ENCODE results near the gene CLDN9. TPM values are rescaled to one million over a fixed set of nuclear protein-coding genes. Genes with fewer than 3 reads are reported as not detected.

The CLDN9 gene
- total and polyA plus RNA-seq, 9 of the 15 experiments (the other 6 are each of a cell fraction or from before 2014, with no cell fraction given): 0.12 to 0.44 (median 0.22) TPM; not detected in 4

GRCh38 chr16:3023669-3024478, 11.2 kb downstream of the CLDN9 start, which contains the start of the genes HCFC1R1 and THOC6 (continued):
- no peak for TF ChIP-seq CHAMP1 (IDR thresholded peaks at IDR 0.05)
- peak; percentile 63; the same call in 1 of the 2 replicates for TF ChIP-seq MTA3 (IDR thresholded peaks at IDR 0.05; ENCODE audit: borderline replicate concordance)
- TF ChIP-seq CGGBP1 (CRISPR knock-in tag; IDR thresholded peaks at IDR 0.05): no peak
- TF ChIP-seq BCL6 (CRISPR knock-in tag; IDR thresholded peaks at IDR 0.05): no peak
- no peak for TF ChIP-seq TEAD2 (tag; IDR thresholded peaks at IDR 0.05)
- peak; percentile 21; the same call in 1 of the 2 replicates for TF ChIP-seq TCF3 (CRISPR knock-in tag; IDR thresholded peaks at IDR 0.05)
- TF ChIP-seq ZNF140 (CRISPR knock-in tag; IDR thresholded peaks at IDR 0.05): no peak
- TF ChIP-seq GABPA (tag; conservative IDR thresholded peaks at IDR 0.05; ENCODE audit: low read depth): peak; percentile 83
- TF ChIP-seq ERF (CRISPR knock-in tag; IDR thresholded peaks at IDR 0.05): peak; percentile 24; the same call in 1 of the 2 replicates
- TF ChIP-seq SMARCA5 (IDR thresholded peaks at IDR 0.05): no peak
- peak; percentile 97 for TF ChIP-seq MYC (IDR thresholded peaks at IDR 0.05; ENCODE audit: low read depth, low read length)
- TF ChIP-seq MYC (CRISPR knock-in tag; IDR thresholded peaks at IDR 0.05; ENCODE audit: borderline replicate concordance, low read depth): peak; percentile 85; the same call in 1 of the 2 replicates
- TF ChIP-seq, protein P1, sequence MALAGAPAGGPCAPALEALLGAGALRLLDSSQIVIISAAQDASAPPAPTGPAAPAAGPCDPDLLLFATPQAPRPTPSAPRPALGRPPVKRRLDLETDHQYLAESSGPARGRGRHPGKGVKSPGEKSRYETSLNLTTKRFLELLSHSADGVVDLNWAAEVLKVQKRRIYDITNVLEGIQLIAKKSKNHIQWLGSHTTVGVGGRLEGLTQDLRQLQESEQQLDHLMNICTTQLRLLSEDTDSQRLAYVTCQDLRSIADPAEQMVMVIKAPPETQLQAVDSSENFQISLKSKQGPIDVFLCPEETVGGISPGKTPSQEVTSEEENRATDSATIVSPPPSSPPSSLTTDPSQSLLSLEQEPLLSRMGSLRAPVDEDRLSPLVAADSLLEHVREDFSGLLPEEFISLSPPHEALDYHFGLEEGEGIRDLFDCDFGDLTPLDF (CRISPR knock-in tag; IDR thresholded peaks at IDR 0.05): peak; percentile 52; the same call in 1 of the 2 replicates
- TF ChIP-seq MCM2 (IDR thresholded peaks at IDR 0.05; ENCODE audit: low read depth): no peak
- peak; percentile 90 for TF ChIP-seq CREB1 (IDR thresholded peaks at IDR 0.05)
- peak; percentile 93 for TF ChIP-seq CREB1 (CRISPR knock-in tag; IDR thresholded peaks at IDR 0.05)
- no peak for TF ChIP-seq COPS2 (conservative IDR thresholded peaks at IDR 0.05)
- TF ChIP-seq ZFP91 (CRISPR knock-in tag; IDR thresholded peaks at IDR 0.05): no peak
- TF ChIP-seq ZNF212 (CRISPR knock-in tag; IDR thresholded peaks at IDR 0.05): no peak
- TF ChIP-seq TFAM (CRISPR knock-in tag; conservative IDR thresholded peaks at IDR 0.05): no peak
- no peak for TF ChIP-seq ZNF449 (CRISPR knock-in tag; IDR thresholded peaks at IDR 0.05)
- TF ChIP-seq HDAC2 (IDR thresholded peaks at IDR 0.05): no peak; the same call in 1 of the 2 replicates
- TF ChIP-seq ELF1 (tag; IDR thresholded peaks at IDR 0.05): peak; percentile 82
